Panc1 (cell line): ENCODE measurements around the gene GNAQ. TPM values are rescaled to one million over a fixed set of nuclear protein-coding genes. Genes with fewer than 3 reads are reported as not detected.

ENCODE experiments used
- ATAC-seq: fragments of 200-7000 bp; cut with Tn5 transposase; 2 replicates; pipeline ENCODE4 v1.9.1; 2020; ENCODE audit warnings: mild to moderate bottlenecking, moderate library complexity
- Bru-seq: library from RNA; stranded (reverse); fragments of 400-500 nt; gene quantifications from one replicate; lab custom pipeline; 2021; lab: Mats Ljungman, UMichigan
- BruChase-seq, 2 experiments: library from RNA; stranded (reverse); fragments of 400-500 nt; gene quantifications; one replicate each; lab custom pipeline; 2021; lab: Mats Ljungman, UMichigan
- BruUV-seq: library from RNA; stranded (reverse); fragments of 400-500 nt; replicated peaks from 2 replicates; lab custom pipeline; 2021; lab: Mats Ljungman, UMichigan
- CTCF ChIA-PET: fragments of 300-600 bp; sonication (Branson Sonifier 250); formaldehyde crosslinking; loops from one replicate; lab custom pipeline; 2022; ENCODE audit warnings: antibody characterized with exemption; lab: Charles Lee
- POLR2A ChIA-PET: fragments of 300-600 bp; sonication (Branson Sonifier 250); formaldehyde crosslinking; loops from one replicate; lab custom pipeline; 2022; ENCODE audit warnings: antibody characterized with exemption; lab: Charles Lee
- DNase-seq: peaks from one replicate; pipeline ENCODE4 v3.0.0-alpha.2; 2010; ENCODE audit warnings: low read depth, low spot score
- H3K27ac ChIP-seq: 2 replicates; pipeline ENCODE4 v1.5.1; 2011; ENCODE audit warnings: mild to moderate bottlenecking, low read length, inconsistent platforms
- H3K27me3 ChIP-seq: fragments of 200-500 bp; sonication (Bioruptor generic); 2 replicates; pipeline ENCODE4 v1.6.0; 2014; ENCODE audit warnings: low read length, inconsistent platforms; ENCODE audit not compliant: control insufficient read depth, insufficient read depth
- H3K36me3 ChIP-seq: fragments of 200-500 bp; sonication (Bioruptor generic); 2 replicates; pipeline ENCODE4 v1.5.1; 2014; ENCODE audit warnings: inconsistent platforms, mild to moderate bottlenecking, low read length, moderate library complexity; ENCODE audit not compliant: control insufficient read depth, insufficient read depth
- H3K4me1 ChIP-seq: 2 replicates; pipeline ENCODE4 v1.5.1; 2011; ENCODE audit warnings: inconsistent platforms, mild to moderate bottlenecking, low read length, moderate library complexity; ENCODE audit not compliant: control insufficient read depth, insufficient read depth
- H3K4me3 ChIP-seq, 2 experiments: 2 replicates each; pipeline ENCODE4 v1.5.1; 2011 to 2012; ENCODE audit warnings: low read depth in 2 of 2, low read length in 2 of 2, mild to moderate bottlenecking in 2 of 2, inconsistent platforms in 1 of 2, moderate library complexity in 1 of 2
- H3K9me3 ChIP-seq: fragments of 200-500 bp; sonication (Bioruptor generic); 2 replicates; pipeline ENCODE4 v1.5.1; 2014; ENCODE audit warnings: low read depth, mild to moderate bottlenecking, inconsistent platforms, low read length, moderate library complexity; ENCODE audit not compliant: control insufficient read depth, insufficient read depth
- POLR2AphosphoS5 ChIP-seq: IDR thresholded peaks from 2 replicates; pipeline ENCODE4 v1.6.1; 2012; ENCODE audit warnings: mild to moderate bottlenecking, low read depth, low read length, moderate library complexity
- REST ChIP-seq, 2 experiments: IDR thresholded peaks; 2 replicates each; pipeline ENCODE4 v1.6.1; 2011 to 2012; ENCODE audit warnings: low read depth in 2 of 2, control low read depth in 1 of 2, low read length in 1 of 2, mild to moderate bottlenecking in 1 of 2, moderate library complexity in 1 of 2; ENCODE audit not compliant: insufficient read depth in 1 of 2
- SIN3A ChIP-seq: IDR thresholded peaks from 2 replicates; pipeline ENCODE4 v1.6.1; 2012; ENCODE audit warnings: low read depth, mild to moderate bottlenecking, low read length, moderate library complexity, borderline replicate concordance; ENCODE audit not compliant: insufficient read depth
- TCF7L2 ChIP-seq: IDR thresholded peaks from 2 replicates; pipeline ENCODE4 v1.6.1; 2011; ENCODE audit warnings: mild to moderate bottlenecking, low read depth, low read length, inconsistent platforms
- in situ Hi-C: cut with HindIII; loops from 2 replicates; pipeline ENCODE4 v1.10.0; 2016; ENCODE audit warnings: low sequenced_read_pairs, low pct_unique_long_range_greater_than_20kb
- intact Hi-C: fragments of 100-400 bp; cut with micrococcal nuclease; formaldehyde crosslinking; loops from one replicate; pipeline ENCODE4 v1.10.0; 2022; ENCODE audit not compliant: unreplicated experiment
- long read RNA-seq: library from polyadenylated mRNA; unstranded; transcript quantifications from one replicate; pipeline ENCODE4 v2.0.0, GENCODE V29; 2021; ENCODE audit not compliant: unreplicated experiment
- polyA plus RNA-seq: library from polyadenylated mRNA; unstranded; fragments of >200 nt; gene quantifications from one replicate; pipeline ENCODE4 v1.2.1, GENCODE V29; 2012; ENCODE audit warnings: missing spikeins; ENCODE audit not compliant: insufficient read length
- total RNA-seq: library from RNA; stranded (reverse); gene quantifications from one replicate; pipeline ENCODE4 v1.2.1, GENCODE V29; 2021; ENCODE audit not compliant: unreplicated experiment
- TF ChIP-seq, protein P1 (sequence below): fragments of 450-650 bp; IDR thresholded peaks from 2 replicates; pipeline ENCODE4 v1.5.1; 2017; ENCODE audit warnings: mild to moderate bottlenecking

GNAQ gene
- total RNA-seq (34.5 TPM), Bru-seq, nascent RNA (percentile 77 among the genes with signal in this experiment), BruChase-seq, experiment 1, labeled RNA remaining after a 2-hour chase (percentile 64 among the genes with signal in this experiment), BruChase-seq, experiment 2, labeled RNA remaining after a 6-hour chase (percentile 69 among the genes with signal in this experiment)
- 13.1 TPM for polyA plus RNA-seq
- long read RNA-seq, full-length matches to known transcripts, result 53 of 70 reads
- long read RNA-seq, partial matches to known transcripts, result 1 of 70 reads
- long read RNA-seq, other reads (novel, unspliced or antisense), result 16 of 70 reads

- in situ Hi-C loops, result no loop called here
- TF ChIP-seq REST (IDR thresholded peaks at IDR 0.05; ENCODE audit: insufficient read depth in 1 of 2, low read depth in 2 of 2, low read length in 1 of 2), result no peak
- no peak for TF ChIP-seq POLR2AphosphoS5
- TF ChIP-seq TCF7L2, result no peak
- TF ChIP-seq, protein P1, sequence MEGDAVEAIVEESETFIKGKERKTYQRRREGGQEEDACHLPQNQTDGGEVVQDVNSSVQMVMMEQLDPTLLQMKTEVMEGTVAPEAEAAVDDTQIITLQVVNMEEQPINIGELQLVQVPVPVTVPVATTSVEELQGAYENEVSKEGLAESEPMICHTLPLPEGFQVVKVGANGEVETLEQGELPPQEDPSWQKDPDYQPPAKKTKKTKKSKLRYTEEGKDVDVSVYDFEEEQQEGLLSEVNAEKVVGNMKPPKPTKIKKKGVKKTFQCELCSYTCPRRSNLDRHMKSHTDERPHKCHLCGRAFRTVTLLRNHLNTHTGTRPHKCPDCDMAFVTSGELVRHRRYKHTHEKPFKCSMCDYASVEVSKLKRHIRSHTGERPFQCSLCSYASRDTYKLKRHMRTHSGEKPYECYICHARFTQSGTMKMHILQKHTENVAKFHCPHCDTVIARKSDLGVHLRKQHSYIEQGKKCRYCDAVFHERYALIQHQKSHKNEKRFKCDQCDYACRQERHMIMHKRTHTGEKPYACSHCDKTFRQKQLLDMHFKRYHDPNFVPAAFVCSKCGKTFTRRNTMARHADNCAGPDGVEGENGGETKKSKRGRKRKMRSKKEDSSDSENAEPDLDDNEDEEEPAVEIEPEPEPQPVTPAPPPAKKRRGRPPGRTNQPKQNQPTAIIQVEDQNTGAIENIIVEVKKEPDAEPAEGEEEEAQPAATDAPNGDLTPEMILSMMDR, result no peak
- TF ChIP-seq SIN3A, result no peak
- Histone ChIP-seq H3K27ac (peak within 1 kb of the TSS; percentile 90), H3K27me3 (no peaks in the 10 kb centered on the region), H3K9me3 (no peaks in the 10 kb centered on the region), H3K36me3 (no peaks in the 10 kb centered on the region), H3K4me3 (peak within 1 kb of the TSS; percentile 74 to 80), H3K4me1 (peaks cover 15% of the 10 kb centered on the region)
- ChIA-PET POLR2A (no interaction called here), CTCF (no interaction called here)
- intact Hi-C loops, result no loop called here
- ATAC-seq (peak; percentile 61), DNase-seq (no peak)
- BruUV-seq, result no TSS peak
These were observed at the start of gene GNAQ for GRCh38 chr9:78031444-78031892. Gene GNAQ, minus strand, starts transcription at chr9:78031811. Its CDS starts 576 bp downstream, at chr9:78031235.

DNA sequence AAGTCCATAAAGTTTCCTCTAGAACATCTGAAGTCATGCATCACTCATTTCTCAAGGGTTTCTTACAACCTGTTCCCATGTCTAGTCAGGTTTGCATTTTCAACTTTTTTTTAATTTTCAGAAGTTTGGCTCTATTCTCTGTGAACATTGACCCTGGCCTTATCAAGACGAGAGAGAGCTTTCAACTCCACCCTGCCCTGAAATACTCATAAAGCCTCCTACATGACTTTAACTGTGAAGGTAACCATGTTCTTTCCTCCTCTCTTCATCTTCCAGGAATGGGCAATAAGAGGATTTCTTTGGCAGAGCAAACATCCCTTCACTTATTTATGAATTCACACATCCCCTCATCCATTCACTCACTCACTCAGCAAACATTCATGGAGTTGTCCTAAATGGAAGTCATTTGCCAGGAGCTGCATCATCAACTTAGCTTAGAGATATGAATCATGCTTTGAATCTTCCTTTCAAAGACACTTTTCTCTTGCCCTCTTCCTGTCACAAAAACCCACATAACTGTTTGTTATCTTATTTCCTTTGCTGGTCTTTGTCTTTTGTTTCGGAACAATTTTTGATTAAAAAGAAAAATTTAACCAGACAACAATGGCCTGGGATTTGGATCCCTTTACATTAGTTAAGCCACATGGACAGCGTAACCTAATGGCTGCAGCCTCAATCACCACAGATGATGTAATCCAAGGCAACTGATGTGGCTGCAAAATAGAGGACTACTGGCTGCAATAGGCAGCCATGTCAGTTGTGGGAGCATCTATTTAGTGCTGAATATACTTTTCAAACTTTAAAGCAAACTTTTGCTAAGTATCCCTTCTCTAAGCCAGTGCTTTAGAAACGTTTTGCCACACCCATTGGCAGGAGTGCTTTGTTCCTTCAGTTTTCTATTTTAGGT is 43.0 kb upstream of the GNAQ start:
- TF ChIP-seq SIN3A, result no peak
- H3K9me3 ChIP-seq, result no peaks in the 10 kb centered on the region
- no peak for ATAC-seq
- H3K4me3 ChIP-seq, result no peak overlapping the region
- H3K27me3 ChIP-seq, result no peaks in the 10 kb centered on the region
- ChIA-PET CTCF (no interaction called here), POLR2A (no interaction called here)
- in situ Hi-C loops, result no loop called here
- no peaks in the 10 kb centered on the region for H3K4me1 ChIP-seq
- H3K27ac ChIP-seq, result no peak overlapping the region
- intact Hi-C loops, result no loop called here
- no peaks in the 10 kb centered on the region for H3K36me3 ChIP-seq
- BruUV-seq, result no TSS peak
- DNase-seq, result no peak
